Fibroblast of lung (primary cell): ENCODE results near the gene RPS23. TPM values are rescaled to one million over a fixed set of nuclear protein-coding genes. Genes with fewer than 3 reads are reported as not detected.

Experiments
- DNase-seq, 2 donors: peaks; one replicate each; pipeline versions ENCODE4 v3.0.0 to v3.0.0-alpha.2; 2010; ENCODE audit warnings: low read depth in 2 of 2
- H2AFZ ChIP-seq: 2 replicates; pipeline ENCODE4 v1.5.1; 2012; ENCODE audit warnings: low read length, control low read depth, inconsistent platforms
- H3K27ac ChIP-seq: 2 replicates; pipeline ENCODE4 v1.5.1; 2011; ENCODE audit warnings: low read length, control low read depth; ENCODE audit not compliant: insufficient read depth
- H3K27me3 ChIP-seq: 2 replicates; pipeline ENCODE4 v1.5.1; 2011; ENCODE audit warnings: mild to moderate bottlenecking, low read length; ENCODE audit not compliant: control insufficient read depth, insufficient read depth
- H3K36me3 ChIP-seq: 2 replicates; pipeline ENCODE4 v1.5.1; 2011; ENCODE audit warnings: low read length; ENCODE audit not compliant: control insufficient read depth, insufficient read depth
- H3K4me1 ChIP-seq: 2 replicates; pipeline ENCODE4 v1.5.1; 2011; ENCODE audit warnings: low read length; ENCODE audit not compliant: control insufficient read depth, insufficient read depth; ENCODE audit errors: extremely low read depth
- H3K4me2 ChIP-seq: 2 replicates; pipeline ENCODE4 v1.5.1; 2011; ENCODE audit warnings: low read length, control low read depth; ENCODE audit not compliant: insufficient read depth; ENCODE audit errors: extremely low read depth
- H3K4me3 ChIP-seq, 4 experiments: fragments of 200-600 bp in 1 of 4; sonication (generic) in 1 of 4; replicated peaks in 1 of 4; 2 replicates each; pipeline ENCODE4 v1.5.1; 2011 to 2016; ENCODE audit warnings: low read length in 4 of 4, low read depth in 3 of 4, mild to moderate bottlenecking in 3 of 4, control low read depth in 2 of 4, inconsistent platforms in 1 of 4, mixed read lengths in 1 of 4; ENCODE audit not compliant: insufficient read depth in 1 of 4; ENCODE audit errors: control extremely low read depth in 1 of 4
- H3K79me2 ChIP-seq: 2 replicates; pipeline ENCODE4 v1.5.1; 2012; ENCODE audit warnings: mild to moderate bottlenecking, low read length, inconsistent platforms; ENCODE audit not compliant: control insufficient read depth, insufficient read depth
- H3K9ac ChIP-seq: 2 replicates; pipeline ENCODE4 v1.5.1; 2011; ENCODE audit warnings: mild to moderate bottlenecking, low read length, control low read depth; ENCODE audit not compliant: insufficient read depth
- H3K9me3 ChIP-seq: 2 replicates; pipeline ENCODE4 v1.5.1; 2012; ENCODE audit warnings: low read depth, low read length; ENCODE audit not compliant: control insufficient read depth, insufficient read depth
- H4K20me1 ChIP-seq: 2 replicates; pipeline ENCODE4 v1.5.1; 2011; ENCODE audit warnings: low read length; ENCODE audit not compliant: control insufficient read depth, insufficient read depth; ENCODE audit errors: extremely low read depth
- EZH2 ChIP-seq: IDR thresholded peaks from 2 replicates; pipeline ENCODE4 v1.5.1; 2012; ENCODE audit warnings: low read length, control low read depth, mild to moderate bottlenecking; ENCODE audit errors: missing control alignments
- polyA plus RNA-seq, 2 donors: library from polyadenylated mRNA; depleted of rRNA in 1 of 2; stranded (reverse) in 1 of 2; unstranded in 1 of 2; fragments of >200 nt; gene quantifications; 2 replicates each; pipeline ENCODE4 v1.2.1, GENCODE V29; 2011 to 2012; ENCODE audit warnings: missing spikeins in 1 of 2
- total RNA-seq: library from RNA; depleted of rRNA; stranded (reverse); fragments of >200 nt; gene quantifications from 2 replicates; pipeline ENCODE4 v1.2.1, GENCODE V29; 2014
- TF ChIP-seq, protein P1 (sequence below), 2 donors: IDR thresholded peaks in 1 of 2; conservative IDR thresholded peaks in 1 of 2; 1 replicate in 1 of 2; 2 replicates in 1 of 2; pipeline ENCODE4 v1.5.1; 2011 to 2012; ENCODE audit warnings: low read length in 2 of 2, control low read depth in 1 of 2, inconsistent platforms in 1 of 2, low read depth in 1 of 2, mild to moderate bottlenecking in 1 of 2

The RPS23 gene
- total and polyA plus RNA-seq, 2 donors (not counting 1 experiment from before 2014, with no cell fraction given): 2,712 to 7,387 TPM

DNA sequence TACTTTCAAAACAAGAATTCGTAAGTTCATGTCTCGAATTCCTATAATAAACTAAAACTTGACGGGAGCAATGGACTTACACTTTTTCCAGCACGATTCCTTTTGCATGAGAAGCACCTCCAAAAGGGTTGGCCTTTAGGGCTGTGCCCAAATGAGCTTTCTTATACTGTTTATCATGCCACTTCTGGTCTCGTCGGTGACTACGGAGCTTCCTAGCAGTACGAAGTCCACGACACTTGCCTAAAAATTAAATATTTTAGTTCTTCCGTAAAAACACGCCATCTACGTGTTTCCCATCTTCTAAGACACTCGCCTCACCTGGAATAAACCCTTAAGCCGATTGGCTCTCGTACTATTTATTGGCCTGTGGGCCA is 554 bp downstream of the RPS23 start:
- no peaks in the 10 kb centered on the region for H3K27me3 ChIP-seq
- H3K9me3 ChIP-seq: no peaks in the 10 kb centered on the region
- H3K27ac ChIP-seq: peak overlapping the region; percentile 89
- H3K9ac ChIP-seq: peak overlapping the region; percentile 92
- H2AFZ ChIP-seq: no peak overlapping the region
- TF ChIP-seq, protein P1, sequence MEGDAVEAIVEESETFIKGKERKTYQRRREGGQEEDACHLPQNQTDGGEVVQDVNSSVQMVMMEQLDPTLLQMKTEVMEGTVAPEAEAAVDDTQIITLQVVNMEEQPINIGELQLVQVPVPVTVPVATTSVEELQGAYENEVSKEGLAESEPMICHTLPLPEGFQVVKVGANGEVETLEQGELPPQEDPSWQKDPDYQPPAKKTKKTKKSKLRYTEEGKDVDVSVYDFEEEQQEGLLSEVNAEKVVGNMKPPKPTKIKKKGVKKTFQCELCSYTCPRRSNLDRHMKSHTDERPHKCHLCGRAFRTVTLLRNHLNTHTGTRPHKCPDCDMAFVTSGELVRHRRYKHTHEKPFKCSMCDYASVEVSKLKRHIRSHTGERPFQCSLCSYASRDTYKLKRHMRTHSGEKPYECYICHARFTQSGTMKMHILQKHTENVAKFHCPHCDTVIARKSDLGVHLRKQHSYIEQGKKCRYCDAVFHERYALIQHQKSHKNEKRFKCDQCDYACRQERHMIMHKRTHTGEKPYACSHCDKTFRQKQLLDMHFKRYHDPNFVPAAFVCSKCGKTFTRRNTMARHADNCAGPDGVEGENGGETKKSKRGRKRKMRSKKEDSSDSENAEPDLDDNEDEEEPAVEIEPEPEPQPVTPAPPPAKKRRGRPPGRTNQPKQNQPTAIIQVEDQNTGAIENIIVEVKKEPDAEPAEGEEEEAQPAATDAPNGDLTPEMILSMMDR (conservative IDR thresholded peaks at IDR 0.05 in 1 of 2, IDR thresholded peaks at IDR 0.05 in 1 of 2; ENCODE audit: low read depth in 1 of 2, low read length in 2 of 2): no peak
- no peak for TF ChIP-seq EZH2
- peak overlapping the region; percentile 81 for H3K4me2 ChIP-seq
- H3K79me2 ChIP-seq: peaks cover 20% of the 10 kb centered on the region
- no peak for DNase-seq
- H3K4me3 ChIP-seq: peak overlapping the region; percentile 83 to 97 (median 94)
- H3K36me3 ChIP-seq: peaks cover 13% of the 10 kb centered on the region
- no peaks in the 10 kb centered on the region for H3K4me1 ChIP-seq
- H4K20me1 ChIP-seq: no peaks in the 10 kb centered on the region

DNA sequence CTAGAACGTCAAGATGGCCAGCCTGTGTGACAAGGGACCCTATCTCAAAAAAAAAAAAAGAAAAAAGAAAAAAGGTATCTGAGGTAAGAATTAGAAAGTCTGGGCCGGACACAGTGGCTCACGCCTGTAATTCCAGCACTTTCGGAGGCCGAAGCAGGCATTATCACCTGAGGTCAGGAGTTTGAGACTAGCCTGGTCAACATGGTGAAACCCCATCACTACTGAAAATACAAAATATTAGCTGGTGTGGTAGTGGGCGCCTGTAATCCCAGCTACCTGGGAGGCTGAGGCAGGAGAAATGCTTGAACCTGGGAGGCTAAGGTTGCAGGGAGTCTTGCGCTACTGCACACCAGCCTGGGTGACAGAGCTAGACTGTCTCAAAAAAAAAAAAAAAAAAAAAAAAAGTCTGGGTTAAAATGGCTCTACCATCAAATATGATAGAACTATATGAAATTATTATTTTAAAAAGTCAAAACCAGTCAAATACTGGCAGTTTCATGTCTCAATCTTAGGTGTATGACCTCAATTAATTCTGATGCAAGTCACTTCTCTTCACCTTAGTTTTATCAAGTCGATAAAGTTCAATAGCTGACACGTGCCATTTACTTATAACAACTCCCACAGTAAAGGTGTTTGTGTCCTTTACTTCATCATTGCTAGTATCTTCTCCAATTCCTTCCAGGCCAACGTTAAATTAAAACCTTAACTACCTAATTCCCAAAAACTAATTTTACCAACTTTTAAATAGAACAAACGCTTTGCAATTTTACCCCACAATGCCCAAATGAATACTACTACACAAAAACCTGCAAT is 1.1 kb downstream of the RPS23 start:
- no peak overlapping the region for H2AFZ ChIP-seq
- peaks cover 20% of the 10 kb centered on the region for H3K79me2 ChIP-seq
- no peak for DNase-seq
- H3K27me3 ChIP-seq: no peaks in the 10 kb centered on the region
- TF ChIP-seq, protein P1 (conservative IDR thresholded peaks at IDR 0.05 in 1 of 2, IDR thresholded peaks at IDR 0.05 in 1 of 2; ENCODE audit: low read depth in 1 of 2, low read length in 2 of 2): no peak
- no peak for TF ChIP-seq EZH2
- peak overlapping the region; percentile 81 for H3K4me2 ChIP-seq
- no peaks in the 10 kb centered on the region for H4K20me1 ChIP-seq
- H3K9me3 ChIP-seq: no peaks in the 10 kb centered on the region
- no peaks in the 10 kb centered on the region for H3K4me1 ChIP-seq
- peak overlapping the region; percentile 92 for H3K9ac ChIP-seq
- peak overlapping the region; percentile 83 to 97 (median 94) for H3K4me3 ChIP-seq
- peaks cover 13% of the 10 kb centered on the region for H3K36me3 ChIP-seq
- peak overlapping the region; percentile 89 for H3K27ac ChIP-seq

DNA sequence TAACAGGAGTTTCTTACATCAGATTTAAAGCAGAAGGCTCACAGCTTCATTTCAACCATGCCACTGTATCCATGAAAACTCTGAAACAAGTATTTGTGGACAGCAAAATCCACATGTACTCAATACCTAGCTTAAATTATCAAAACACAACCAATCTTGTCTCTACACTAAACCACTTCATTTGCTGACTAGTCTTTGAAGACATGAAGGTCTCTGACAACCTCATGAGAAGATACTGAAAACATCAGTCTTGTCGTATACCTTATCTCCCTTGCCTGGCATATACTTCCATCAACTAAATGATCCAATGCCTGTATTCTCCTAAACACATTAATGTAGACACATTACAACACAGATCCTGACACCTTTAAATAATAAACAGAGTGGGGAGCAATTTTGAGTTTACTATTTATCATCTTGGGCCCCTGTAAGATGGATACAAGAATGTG is 2.9 kb downstream of the RPS23 start:
- Histone ChIP-seq H3K79me2 (peaks cover 20% of the 10 kb centered on the region), H3K27me3 (no peaks in the 10 kb centered on the region), H3K4me3 (no peak overlapping the region), H3K27ac (no peak overlapping the region), H3K4me2 (no peak overlapping the region), H4K20me1 (no peaks in the 10 kb centered on the region), H2AFZ (no peak overlapping the region), H3K4me1 (no peaks in the 10 kb centered on the region), H3K9me3 (no peaks in the 10 kb centered on the region), H3K36me3 (peaks cover 13% of the 10 kb centered on the region), H3K9ac (no peak overlapping the region)
- peak in 1 of 2 donors; percentile 3 for DNase-seq
- TF ChIP-seq, protein P1 (conservative IDR thresholded peaks at IDR 0.05 in 1 of 2, IDR thresholded peaks at IDR 0.05 in 1 of 2; ENCODE audit: low read depth in 1 of 2, low read length in 2 of 2): no peak
- TF ChIP-seq EZH2: no peak
